HepG2 (cell line): ENCODE results near the gene NKD1. TPM values are rescaled to one million over a fixed set of nuclear protein-coding genes. Genes with fewer than 3 reads are reported as not detected.

Experiments
- ATAC-seq: fragments of 200-7000 bp; cut with Tn5 transposase; 3 replicates; pipeline ENCODE4 v1.9.1; 2020; ENCODE audit warnings: mild to moderate bottlenecking, moderate library complexity
- BruUV-seq: library from RNA; stranded (reverse); fragments of 400-500 nt; replicated peaks from 2 replicates; lab custom pipeline; 2021; lab: Mats Ljungman, UMichigan
- CTCF ChIA-PET: fragments of 300-600 bp; formaldehyde crosslinking; extraction: SDS; loops from one replicate; lab custom pipeline; 2021; ENCODE audit warnings: low total read pairs, inconsistent platforms, low intra/inter-chr PET ratio; lab: Yijun Ruan, JAX
- POLR2A ChIA-PET: fragments of 350-600 bp; sonication (Branson Sonifier 250); formaldehyde crosslinking; loops from one replicate; lab custom pipeline; 2020; ENCODE audit warnings: antibody characterized with exemption, inconsistent platforms; lab: Yijun Ruan, JAX
- DNase-seq: peaks from one replicate; pipeline ENCODE4 v3.0.0-alpha.2; 2015; ENCODE audit warnings: low spot score
- FAIRE-seq: peaks from 3 replicates; lab custom pipeline; 2011; peaks lifted over from hg19 to GRCh38; lab: Jason Lieb, UNC
- H2AFZ ChIP-seq: one replicate; pipeline ENCODE4 v1.6.1; 2011; ENCODE audit warnings: low read length, inconsistent platforms
- H3K27ac ChIP-seq: fragments of 300-600 bp; 3 replicates; pipeline ENCODE4 v1.8.0; 2011; ENCODE audit warnings: mixed run types, mild to moderate bottlenecking, mixed read lengths, low read length, inconsistent platforms; ENCODE audit not compliant: insufficient read depth; ENCODE audit errors: extremely low read length
- H3K27me3 ChIP-seq, 2 experiments: fragments of 200-600 bp in 1 of 2; 2 replicates in 1 of 2; 3 replicates in 1 of 2; pipeline versions ENCODE4 v1.6.0 to v1.8.0; 2011; ENCODE audit warnings: low read length in 2 of 2, mild to moderate bottlenecking in 2 of 2, moderate library complexity in 2 of 2, inconsistent platforms in 1 of 2; ENCODE audit not compliant: insufficient read depth in 2 of 2, control insufficient read depth in 1 of 2
- H3K36me3 ChIP-seq, 2 experiments: fragments of 200-600 bp in 1 of 2; replicated peaks in 1 of 2; 2 replicates in 1 of 2; 3 replicates in 1 of 2; pipeline versions ENCODE4 v1.5.1 to v1.8.0; 2011; ENCODE audit warnings: low read length in 2 of 2, inconsistent platforms in 1 of 2; ENCODE audit not compliant: insufficient read depth in 2 of 2, control insufficient read depth in 1 of 2
- H3K4me1 ChIP-seq: 2 replicates; pipeline ENCODE4 v1.5.1; 2012; ENCODE audit warnings: low read length, inconsistent platforms; ENCODE audit not compliant: insufficient read depth
- H3K4me2 ChIP-seq: 2 replicates; pipeline ENCODE4 v1.6.0; 2011; ENCODE audit warnings: low read depth, low read length, inconsistent platforms
- H3K4me3 ChIP-seq, 3 experiments: fragments of 200-600 bp in 1 of 3; sonication (generic), shearing (Covaris generic) in 1 of 3; replicated peaks in 1 of 3; 2 replicates each; pipeline ENCODE4 v1.5.1; 2011 to 2016; ENCODE audit warnings: low read length in 3 of 3, inconsistent platforms in 2 of 3, low read depth in 2 of 3, mild to moderate bottlenecking in 2 of 3, control low read depth in 1 of 3, mixed read lengths in 1 of 3; ENCODE audit not compliant: insufficient read depth in 1 of 3
- H3K79me2 ChIP-seq: one replicate; pipeline ENCODE4 v1.6.1; 2011; ENCODE audit warnings: low read length, inconsistent platforms; ENCODE audit not compliant: insufficient read depth
- H3K9ac ChIP-seq: 2 replicates; pipeline ENCODE4 v1.6.0; 2011; ENCODE audit warnings: mild to moderate bottlenecking, low read depth, low read length, inconsistent platforms; ENCODE audit not compliant: insufficient read depth
- H3K9me3 ChIP-seq: 2 replicates; pipeline ENCODE4 v1.5.1; 2012; ENCODE audit warnings: mild to moderate bottlenecking, low read length
- H4K20me1 ChIP-seq: 2 replicates; pipeline ENCODE4 v1.6.0; 2011; ENCODE audit warnings: inconsistent platforms, mild to moderate bottlenecking, low read length, moderate library complexity; ENCODE audit not compliant: insufficient read depth
- ATF2 ChIP-seq: sonication (generic); formaldehyde crosslinking; IDR thresholded peaks from 2 replicates; pipeline ENCODE4 v1.4.0; 2020; ENCODE audit warnings: missing genetic modification reagents
- CEBPG ChIP-seq: IDR thresholded peaks from 2 replicates; pipeline ENCODE4 v1.6.1; 2016
- MNT ChIP-seq: fragments of 450-650 bp; IDR thresholded peaks from 2 replicates; pipeline ENCODE4 v1.6.1; 2016
- MXD1 ChIP-seq: sonication (generic); formaldehyde crosslinking; IDR thresholded peaks from 2 replicates; pipeline ENCODE4 v1.4.0; 2020; ENCODE audit warnings: mild to moderate bottlenecking, missing genetic modification reagents
- PITX1 ChIP-seq: sonication (generic); formaldehyde crosslinking; IDR thresholded peaks from 2 replicates; pipeline ENCODE4 v1.5.1; 2020; ENCODE audit warnings: mild to moderate bottlenecking, missing genetic modification reagents
- RXRA ChIP-seq: sonication (generic); formaldehyde crosslinking; IDR thresholded peaks from 2 replicates; pipeline ENCODE4 v1.5.1; 2020; ENCODE audit warnings: missing genetic modification reagents
- SALL1 ChIP-seq: sonication (generic); formaldehyde crosslinking; IDR thresholded peaks from 2 replicates; pipeline ENCODE4 v1.8.0; 2022; ENCODE audit warnings: mild to moderate bottlenecking, missing genetic modification reagents
- TCF7 ChIP-seq: sonication (generic); IDR thresholded peaks from 2 replicates; pipeline ENCODE4 v1.6.1; 2016; ENCODE audit warnings: antibody characterized with exemption, low read depth
- THAP7 ChIP-seq: sonication (generic); formaldehyde crosslinking; IDR thresholded peaks from 2 replicates; pipeline ENCODE4 v1.8.1; 2023; ENCODE audit warnings: mild to moderate bottlenecking, missing genetic modification reagents
- ZFP36L1 ChIP-seq: sonication (generic); formaldehyde crosslinking; IDR thresholded peaks from 2 replicates; pipeline ENCODE4 v1.8.0; 2022; ENCODE audit warnings: mild to moderate bottlenecking, missing genetic modification reagents, moderate library complexity
- ZNF687 ChIP-seq: sonication (generic); formaldehyde crosslinking; IDR thresholded peaks from 2 replicates; pipeline ENCODE4 v1.5.1; 2020; ENCODE audit warnings: mild to moderate bottlenecking, missing genetic modification reagents, moderate library complexity
- WGBS: methylation state at CpG from one replicate; pipeline ENCODE4 v1.1.6; 2017; ENCODE audit warnings: low lambda C conversion rate; 5-methylcytosine and 5-hydroxymethylcytosine counted together
- in situ Hi-C: cut with HindIII; loops from 2 replicates; pipeline ENCODE4 v1.10.0; 2017; ENCODE audit warnings: low pct_unique_long_range_greater_than_20kb; ENCODE audit not compliant: extremely low pct_ligation_motif_present
- intact Hi-C: fragments of 100-400 bp; cut with micrococcal nuclease; formaldehyde crosslinking; loops from one replicate; pipeline ENCODE4 v1.10.0; 2022; ENCODE audit not compliant: unreplicated experiment
- polyA plus RNA-seq, 8 experiments: library from polyadenylated mRNA; depleted of rRNA in 3 of 8; stranded (reverse) in 7 of 8; unstranded in 1 of 8; fragments of >200 nt; fragmentation: Illumina TruSeq in 4 of 8; extraction: Trizol in 4 of 8; gene quantifications; 2 replicates each; pipeline versions ENCODE4 v1.2.1 to v1.2.3, GENCODE V29; 2011 to 2016; ENCODE audit warnings: low read depth in 4 of 8, missing spikeins in 1 of 8, mixed read lengths in 1 of 8; ENCODE audit not compliant: insufficient read depth in 1 of 8
- total RNA-seq, 5 experiments: library from RNA; depleted of rRNA; stranded (reverse); fragments of >200 nt; fragmentation: Illumina TruSeq; extraction: Trizol; gene quantifications; 2 replicates each; pipeline ENCODE4 v1.2.3, GENCODE V29; 2016; ENCODE audit warnings: low read depth in 1 of 5

The NKD1 gene
- total and polyA plus RNA-seq, 2 of the 13 experiments (the other 11 are each of a cell fraction or from before 2014, with no cell fraction given): 70.4 to 121 TPM

- TF ChIP-seq ZFP36L1 (CRISPR knock-in tag) (peak; percentile 50; the same call in 1 of the 2 replicates), SALL1 (CRISPR knock-in tag) (peak; percentile 97), PITX1 (CRISPR knock-in tag) (peak; percentile 96), ATF2 (CRISPR knock-in tag) (peak; percentile 94), MXD1 (CRISPR knock-in tag) (no peak)
Measured at GRCh38 chr16:50520451-50521245, 27.5 kb upstream of the NKD1 start (continued).

- intact Hi-C loops (loop anchor here (2.0 to 5.0 kb wide), 4 partner anchors 15 to 149 kb away; no protein-coding TSS in a partner anchor), in situ Hi-C loops (no loop called here)
- Histone ChIP-seq H3K27ac (peak overlapping the region; percentile 89), H3K4me2 (peak overlapping the region; percentile 65; the same call in 1 of the 2 replicates), H3K27me3 (no peaks in the 10 kb centered on the region), H4K20me1 (no peaks in the 10 kb centered on the region), H3K4me1 (peaks cover 64% of the 10 kb centered on the region), H3K9ac (peak overlapping the region; percentile 64), H2AFZ (no peak overlapping the region), H3K4me3 (no peak overlapping the region), H3K36me3 (peaks cover 35 to 53% of the 10 kb centered on the region in 2 experiments), H3K9me3 (peaks cover 12% of the 10 kb centered on the region), H3K79me2 (peaks cover 28% of the 10 kb centered on the region)
- POLR2A ChIA-PET: interaction anchor here (1.0 to 6.6 kb wide), 13 partner anchors 9 to 139 kb away, joined by 3 to 143 read pairs (median 14); partner anchors contain the start of gene NKD1
- ATAC-seq: no peak
- no TSS peak for BruUV-seq
- CTCF ChIA-PET: no interaction called here
- DNase-seq: no peak
- FAIRE-seq: no peak
- WGBS: 96% methylated on average over 9 of the region's 9 CpGs
- TF ChIP-seq RXRA (CRISPR knock-in tag) (0 out of 2 replicates have a peak, but pooled peaks have one; percentile 19), CEBPG (CRISPR knock-in tag) (peak; percentile 33; the same call in 1 of the 2 replicates), TCF7 (no peak), MNT (peak; percentile 4; the same call in 1 of the 2 replicates), ZNF687 (CRISPR knock-in tag) (peak; percentile 30; the same call in 1 of the 2 replicates), THAP7 (CRISPR knock-in tag) (0 out of 2 replicates have a peak, but pooled peaks have one; percentile 22)
Measured at GRCh38 chr16:50521246-50521900, 26.8 kb upstream of the NKD1 start.
